ENCODE results near the gene BOK.

DNA sequence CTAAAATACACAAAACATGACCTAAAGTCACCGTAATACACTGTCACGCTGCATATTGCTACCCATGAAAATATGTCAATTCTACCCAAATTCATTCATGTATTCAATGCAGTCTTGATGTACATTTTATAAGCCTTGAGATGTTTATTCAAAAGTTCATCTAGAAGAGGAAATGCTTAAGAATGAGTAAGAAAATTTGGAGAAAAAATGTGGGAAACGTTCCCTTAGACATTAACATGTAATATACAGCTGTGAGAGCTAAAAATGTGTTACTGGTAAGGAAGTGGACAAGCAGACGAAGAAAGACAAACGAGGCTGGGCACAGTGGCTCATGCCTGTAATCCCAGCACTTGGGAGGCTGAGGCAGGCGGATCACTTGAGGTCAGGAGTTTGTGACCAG is 41.1 kb downstream of the BOK start:
- no peak for TF ChIP-seq ZNF274 (IDR thresholded peaks at IDR 0.05; ENCODE audit: low read depth, low read length)
- no peak for TF ChIP-seq YY1 (IDR thresholded peaks at IDR 0.05; ENCODE audit: insufficient read depth, insufficient read length)
